AG09309 (cell line): ENCODE results near the gene RAD51B.

Experiments used
- DNase-seq: peaks from one replicate; pipeline ENCODE4 v3.0.0-alpha.2; 2010; ENCODE audit warnings: low read depth
- H3K4me3 ChIP-seq: 2 replicates; pipeline ENCODE4 v1.5.1; 2011; ENCODE audit warnings: mild to moderate bottlenecking, low read depth, low read length, moderate library complexity; ENCODE audit not compliant: control insufficient read depth
- CTCF ChIP-seq: IDR thresholded peaks from 2 replicates; pipeline ENCODE4 v1.5.1; 2011; ENCODE audit warnings: mild to moderate bottlenecking, low read depth, low read length, inconsistent platforms; ENCODE audit not compliant: insufficient read depth, control insufficient read depth; ENCODE audit errors: missing control alignments

RAD51B gene

GRCh38 chr14:68521557-68521901 lies 702.0 kb downstream of the RAD51B start:
- no peak for TF ChIP-seq CTCF
- DNase-seq: no peak
- H3K4me3 ChIP-seq: no peak overlapping the region

GRCh38 chr14:68521961-68522509 lies 702.5 kb downstream of the RAD51B start:
- no peak overlapping the region for H3K4me3 ChIP-seq
- TF ChIP-seq CTCF: no peak
- DNase-seq: no peak

GRCh38 chr14:68522510-68523325 lies 703.1 kb downstream of the RAD51B start:
- no peak overlapping the region for H3K4me3 ChIP-seq
- no peak for TF ChIP-seq CTCF
- no peak for DNase-seq

- no peak overlapping the region for H3K4me3 ChIP-seq
- no peak for DNase-seq
- TF ChIP-seq CTCF: no peak
Observed at GRCh38 chr14:68523326-68523610, 703.7 kb downstream of the RAD51B start.

GRCh38 chr14:68523989-68524725 lies 704.6 kb downstream of the RAD51B start:
- H3K4me3 ChIP-seq: no peak overlapping the region
- peak; percentile 47 for TF ChIP-seq CTCF

GRCh38 chr14:68525516-68525915 lies 705.9 kb downstream of the RAD51B start:
- no peak for TF ChIP-seq CTCF
- no peak for DNase-seq

More at GRCh38 chr14:68523989-68524725, 704.6 kb downstream of the RAD51B start:
- DNase-seq: no peak

More at GRCh38 chr14:68525516-68525915, 705.9 kb downstream of the RAD51B start:
- H3K4me3 ChIP-seq: no peak overlapping the region
